ENCODE results near the gene SH3RF3. TPM values are rescaled to one million over a fixed set of nuclear protein-coding genes. Genes with fewer than 3 reads are reported as not detected.

SH3RF3 gene
- total RNA-seq, 1 donor from 2014 or later, result 8.0 TPM

- intact Hi-C loops (cut with DNase I), result no loop called here
- DNase-seq (ENCODE audit: missing footprints), result no peak
Observed at GRCh38 chr2:109205447-109205846, 76.4 kb downstream of the SH3RF3 start.

GRCh38 chr2:109206569-109207146, 77.7 kb downstream of the SH3RF3 start:
- intact Hi-C loops (cut with DNase I), result loop anchor here (1.0 kb wide), 1 partner anchor 32 kb away; no protein-coding TSS in a partner anchor
- ATAC-seq (no peak), DNase-seq (ENCODE audit: missing footprints) (no peak)

More at GRCh38 chr2:109205447-109205846, 76.4 kb downstream of the SH3RF3 start:
- ATAC-seq, result no peak

- DNase-seq (ENCODE audit: missing footprints), result no peak
- ATAC-seq, result no peak
- intact Hi-C loops (cut with DNase I), result no loop called here
Observed at GRCh38 chr2:109207176-109207575, 78.2 kb downstream of the SH3RF3 start.

- intact Hi-C loops (cut with DNase I), result no loop called here
- ATAC-seq, result no peak
Observed at GRCh38 chr2:109208071-109208950, 79.3 kb downstream of the SH3RF3 start.

GRCh38 chr2:109208951-109209335, 79.9 kb downstream of the SH3RF3 start:
- intact Hi-C loops (cut with DNase I), result no loop called here
- ATAC-seq, result no peak
- DNase-seq (ENCODE audit: missing footprints), result no peak

More at GRCh38 chr2:109208071-109208950, 79.3 kb downstream of the SH3RF3 start:
- DNase-seq (ENCODE audit: missing footprints), result no peak

GRCh38 chr2:109209412-109209811, 80.4 kb downstream of the SH3RF3 start:
- ATAC-seq (no peak), DNase-seq (ENCODE audit: missing footprints) (no peak)
- intact Hi-C loops (cut with DNase I), result no loop called here

- DNase-seq (ENCODE audit: missing footprints) (no peak), ATAC-seq (no peak)
- intact Hi-C loops (cut with DNase I), result no loop called here
Observed at GRCh38 chr2:109209941-109210340, 80.9 kb downstream of the SH3RF3 start.

- DNase-seq (ENCODE audit: missing footprints), result no peak
- intact Hi-C loops (cut with DNase I), result no loop called here
- ATAC-seq, result no peak
Observed at GRCh38 chr2:109210431-109211200, 81.6 kb downstream of the SH3RF3 start.

- DNase-seq (ENCODE audit: missing footprints) (no peak), ATAC-seq (no peak)
Observed at GRCh38 chr2:109211315-109211714, 82.3 kb downstream of the SH3RF3 start.

GRCh38 chr2:109212836-109213563, 84.0 kb downstream of the SH3RF3 start:
- DNase-seq (ENCODE audit: missing footprints) (no peak), ATAC-seq (no peak)
- intact Hi-C loops (cut with DNase I), result no loop called here

More at GRCh38 chr2:109211315-109211714, 82.3 kb downstream of the SH3RF3 start:
- intact Hi-C loops (cut with DNase I), result no loop called here

- intact Hi-C loops (cut with DNase I), result no loop called here
- peak; percentile 79 for DNase-seq (ENCODE audit: missing footprints)
- peak; percentile 33 for ATAC-seq
Observed at GRCh38 chr2:109213646-109214433, 84.8 kb downstream of the SH3RF3 start.

GRCh38 chr2:109214651-109215371, 85.8 kb downstream of the SH3RF3 start:
- ATAC-seq, result no peak
- no peak for DNase-seq (ENCODE audit: missing footprints)
- intact Hi-C loops (cut with DNase I), result no loop called here

GRCh38 chr2:109215866-109216265, 86.9 kb downstream of the SH3RF3 start:
- ATAC-seq (no peak), DNase-seq (ENCODE audit: missing footprints) (no peak)
- intact Hi-C loops (cut with DNase I), result no loop called here

- no peak for DNase-seq (ENCODE audit: missing footprints)
- ATAC-seq, result no peak
- intact Hi-C loops (cut with DNase I), result no loop called here
Observed at GRCh38 chr2:109216332-109216731, 87.3 kb downstream of the SH3RF3 start.

- DNase-seq (ENCODE audit: missing footprints) (no peak), ATAC-seq (no peak)
- intact Hi-C loops (cut with DNase I), result no loop called here
Observed at GRCh38 chr2:109217362-109218086, 88.5 kb downstream of the SH3RF3 start.

- ATAC-seq (peak; percentile 21), DNase-seq (ENCODE audit: missing footprints) (no peak)
- intact Hi-C loops (cut with DNase I), result no loop called here
Observed at GRCh38 chr2:109218087-109218791, 89.2 kb downstream of the SH3RF3 start.

Data from Right ventricle myocardium inferior (tissue), 1 donor.